Measurements from ENCODE around the gene ADRA2A. TPM values are rescaled to one million over a fixed set of nuclear protein-coding genes. Genes with fewer than 3 reads are reported as not detected.

The ADRA2A gene
- total and polyA plus RNA-seq, 2 donors = 0.09 to 0.80 TPM

DNA sequence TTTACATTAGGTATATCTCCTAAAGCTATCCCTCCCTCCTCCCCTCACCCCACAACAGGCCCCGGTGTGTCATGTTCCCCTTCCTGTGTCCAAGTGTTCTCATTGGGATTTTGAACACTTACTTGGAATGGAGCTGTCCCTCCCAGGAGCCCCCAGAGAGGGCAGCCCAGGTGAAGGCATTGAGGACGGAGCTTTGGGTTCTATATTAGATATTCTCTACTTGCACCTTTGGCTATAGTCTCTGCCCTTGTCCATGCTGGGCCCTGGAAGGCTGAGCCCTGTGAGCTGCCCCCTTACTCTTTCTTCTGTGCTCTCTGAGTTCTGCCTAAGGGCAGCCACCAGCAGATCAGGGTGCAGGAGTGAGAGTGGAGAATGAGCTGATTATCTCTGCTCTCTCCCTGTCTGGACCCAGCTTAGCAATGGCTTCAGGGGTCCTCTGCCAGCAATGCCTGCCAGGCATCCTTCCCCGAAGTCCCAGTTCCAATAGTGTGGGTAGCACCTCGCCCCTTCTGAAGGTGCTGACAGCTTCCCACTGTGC lies 11.2 kb downstream of the ADRA2A start:
- Histone ChIP-seq H3K4me3 (ENCODE audit: low read length in 2 of 2) (no peak overlapping the region), H3K9me3 (ENCODE audit: control insufficient read depth in 2 of 2, insufficient read depth in 1 of 2, low read length in 1 of 2) (peaks cover 1 to 9% of the 10 kb centered on the region in 2 donors), H3K4me1 (ENCODE audit: control insufficient read depth in 2 of 2, insufficient read depth in 2 of 2, low read length in 2 of 2) (no peaks in the 10 kb centered on the region), H3K27me3 (ENCODE audit: control insufficient read depth in 2 of 2, insufficient read depth in 1 of 2, low read length in 1 of 2) (peaks cover 0 to 11% of the 10 kb centered on the region in 2 donors), H3K36me3 (ENCODE audit: control insufficient read depth in 2 of 2, insufficient read depth in 2 of 2, low read length in 1 of 2) (no peaks in the 10 kb centered on the region), H3K27ac (ENCODE audit: low read depth in 1 of 2, low read length in 1 of 2) (no peak overlapping the region)
- 91% methylated on average over 4 of the region's 4 CpGs for WGBS
- DNase-seq (ENCODE audit: low read depth in 6 of 9, low spot score in 9 of 9) = no peak

DNA sequence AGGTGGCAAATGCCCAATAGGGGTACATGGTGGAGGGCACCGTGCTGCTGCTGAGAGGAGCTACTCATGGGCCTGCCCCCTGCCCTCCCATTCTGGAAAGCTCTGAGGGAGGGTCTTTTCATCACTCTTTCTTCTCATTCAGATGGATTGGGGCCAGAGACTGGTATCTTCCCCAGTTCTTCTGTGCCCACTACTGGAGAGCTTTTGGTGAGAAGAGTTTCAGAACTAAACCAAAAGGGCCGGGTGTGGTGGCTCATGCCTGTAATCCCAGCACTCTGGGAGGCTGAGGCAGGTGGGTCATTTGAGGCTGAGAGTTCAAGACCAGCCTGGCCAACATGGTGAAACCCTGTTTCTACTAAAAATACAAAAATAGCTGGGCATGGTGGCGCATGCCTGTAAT lies 12.5 kb downstream of the ADRA2A start:
- 95% methylated on average over 3 of the region's 3 CpGs for WGBS

DNA sequence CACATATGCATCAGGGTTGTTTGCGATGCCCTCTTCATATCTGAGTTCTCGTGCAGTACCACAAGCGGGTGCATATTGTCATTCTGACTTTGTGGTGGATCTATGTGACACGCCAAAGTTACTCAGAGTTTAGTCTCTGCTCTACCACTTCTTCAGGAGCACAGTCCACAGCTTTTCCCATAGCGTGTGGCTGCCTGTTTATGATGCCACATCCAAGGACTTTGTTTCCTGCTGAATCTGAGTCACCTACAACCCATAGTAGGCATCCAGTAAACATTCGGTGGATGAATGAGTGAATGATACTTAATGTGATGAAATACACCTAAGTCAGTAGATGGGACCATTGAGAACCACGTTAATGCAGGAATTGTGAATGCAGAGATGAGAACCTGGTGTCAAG lies 15.0 kb downstream of the ADRA2A start:
- H3K4me3 ChIP-seq (ENCODE audit: low read length in 2 of 2) = no peak overlapping the region
- no peaks in the 10 kb centered on the region for H3K9me3 ChIP-seq (ENCODE audit: control insufficient read depth in 2 of 2, insufficient read depth in 1 of 2, low read length in 1 of 2)
- DNase-seq (ENCODE audit: low read depth in 6 of 9, low spot score in 9 of 9) = no peak
- no peaks in the 10 kb centered on the region for H3K4me1 ChIP-seq (ENCODE audit: control insufficient read depth in 2 of 2, insufficient read depth in 2 of 2, low read length in 2 of 2)
- H3K36me3 ChIP-seq (ENCODE audit: control insufficient read depth in 2 of 2, insufficient read depth in 2 of 2, low read length in 1 of 2) = no peaks in the 10 kb centered on the region
- WGBS = 94% methylated on average over 7 of the region's 7 CpGs
- no peak overlapping the region for H3K27ac ChIP-seq (ENCODE audit: low read depth in 1 of 2, low read length in 1 of 2)
- H3K27me3 ChIP-seq (ENCODE audit: control insufficient read depth in 2 of 2, insufficient read depth in 1 of 2, low read length in 1 of 2) = peaks cover 0 to 4% of the 10 kb centered on the region in 2 donors

More for the DNA sequence above, 12.5 kb downstream of the ADRA2A start:
- H3K27ac ChIP-seq (ENCODE audit: low read depth in 1 of 2, low read length in 1 of 2) = no peak overlapping the region
- H3K27me3 ChIP-seq (ENCODE audit: control insufficient read depth in 2 of 2, insufficient read depth in 1 of 2, low read length in 1 of 2) = peaks cover 0 to 4% of the 10 kb centered on the region in 2 donors
- H3K36me3 ChIP-seq (ENCODE audit: control insufficient read depth in 2 of 2, insufficient read depth in 2 of 2, low read length in 1 of 2) = no peaks in the 10 kb centered on the region
- no peaks in the 10 kb centered on the region for H3K4me1 ChIP-seq (ENCODE audit: control insufficient read depth in 2 of 2, insufficient read depth in 2 of 2, low read length in 2 of 2)
- no peak for DNase-seq (ENCODE audit: low read depth in 6 of 9, low spot score in 9 of 9)
- no peak overlapping the region for H3K4me3 ChIP-seq (ENCODE audit: low read length in 2 of 2)
- peaks cover 1 to 9% of the 10 kb centered on the region in 2 donors for H3K9me3 ChIP-seq (ENCODE audit: control insufficient read depth in 2 of 2, insufficient read depth in 1 of 2, low read length in 1 of 2)

DNA sequence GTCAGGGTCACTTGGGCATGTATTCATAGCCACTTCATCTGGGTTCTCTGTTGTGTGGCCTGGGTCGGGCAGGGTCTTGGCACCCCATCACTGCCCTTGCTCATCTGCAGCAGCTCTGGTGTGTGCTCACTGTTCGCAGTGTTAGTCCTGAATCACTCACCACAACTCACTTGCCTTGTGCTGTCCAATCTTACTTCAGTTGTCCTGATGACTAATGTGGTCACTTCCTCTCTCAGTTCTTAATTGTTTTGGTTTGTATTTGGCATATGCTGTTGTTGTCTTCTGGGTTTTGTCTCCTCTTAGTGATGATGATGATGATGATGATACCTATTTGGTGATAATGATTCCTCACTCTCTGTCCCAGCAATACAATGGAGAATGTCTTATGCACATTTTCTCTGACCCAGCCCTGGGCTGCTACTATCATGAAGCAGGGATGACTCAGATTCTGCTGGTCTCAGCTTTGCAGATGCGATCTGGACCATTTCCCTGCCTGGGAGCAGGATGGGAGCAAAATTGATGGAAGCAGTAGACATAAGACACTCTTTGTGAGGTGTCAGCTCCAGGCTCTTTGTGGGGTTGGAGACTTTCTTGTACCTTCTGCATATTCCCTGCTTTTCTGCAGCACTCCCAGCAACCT lies 17.0 kb downstream of the ADRA2A start:
- Histone ChIP-seq H3K9me3 (ENCODE audit: control insufficient read depth in 2 of 2, insufficient read depth in 1 of 2, low read length in 1 of 2) (no peaks in the 10 kb centered on the region), H3K27me3 (ENCODE audit: control insufficient read depth in 2 of 2, insufficient read depth in 1 of 2, low read length in 1 of 2) (peaks cover 0 to 4% of the 10 kb centered on the region in 2 donors), H3K4me1 (ENCODE audit: control insufficient read depth in 2 of 2, insufficient read depth in 2 of 2, low read length in 2 of 2) (no peaks in the 10 kb centered on the region), H3K36me3 (ENCODE audit: control insufficient read depth in 2 of 2, insufficient read depth in 2 of 2, low read length in 1 of 2) (no peaks in the 10 kb centered on the region), H3K4me3 (ENCODE audit: low read length in 2 of 2) (no peak overlapping the region), H3K27ac (ENCODE audit: low read depth in 1 of 2, low read length in 1 of 2) (no peak overlapping the region)
- WGBS = 91% methylated on average over 3 of the region's 3 CpGs
- no peak for DNase-seq (ENCODE audit: low read depth in 6 of 9, low spot score in 9 of 9)

DNA sequence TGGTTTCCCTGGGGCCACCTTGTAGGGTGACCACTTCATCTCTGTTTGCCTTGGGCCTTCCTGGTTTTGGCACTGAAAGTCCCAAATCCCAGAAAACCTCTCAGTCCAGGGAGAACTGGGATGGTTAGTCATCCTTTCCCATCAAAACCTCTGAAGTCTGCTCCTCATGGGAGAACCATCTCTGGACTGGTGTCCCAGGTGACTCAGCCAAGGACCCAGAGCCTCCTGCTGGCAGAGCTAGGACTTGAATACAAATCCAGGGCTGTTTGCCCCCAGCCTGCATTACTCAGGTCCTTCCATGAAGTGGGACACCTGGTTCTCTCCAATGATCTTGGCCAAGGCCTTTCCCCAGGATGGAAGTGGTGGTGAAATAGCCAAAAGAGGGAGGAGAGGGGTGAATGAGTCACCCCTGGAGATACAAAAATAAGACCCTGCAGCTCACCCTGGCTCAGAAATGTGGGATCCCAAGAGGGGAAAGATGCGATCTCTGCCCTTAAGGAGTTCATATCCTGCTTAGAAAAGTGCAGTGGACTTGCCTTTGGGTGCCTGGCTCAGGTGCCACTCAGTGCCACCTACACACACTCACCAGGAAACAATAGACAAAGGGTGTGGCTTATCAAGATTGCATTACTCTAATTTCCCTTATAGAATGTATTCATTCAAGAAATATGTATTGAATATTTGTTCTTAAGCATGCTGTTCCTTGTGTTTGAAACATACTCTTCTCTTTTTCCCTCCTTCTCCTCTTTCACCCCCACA lies 22.0 kb downstream of the ADRA2A start:
- DNase-seq (ENCODE audit: low read depth in 6 of 9, low spot score in 9 of 9) = no peak
- H3K27ac ChIP-seq (ENCODE audit: low read depth in 1 of 2, low read length in 1 of 2) = no peak overlapping the region
- no peaks in the 10 kb centered on the region for H3K36me3 ChIP-seq (ENCODE audit: control insufficient read depth in 2 of 2, insufficient read depth in 2 of 2, low read length in 1 of 2)
- peaks cover 0 to 6% of the 10 kb centered on the region in 2 donors for H3K27me3 ChIP-seq (ENCODE audit: control insufficient read depth in 2 of 2, insufficient read depth in 1 of 2, low read length in 1 of 2)
- no peaks in the 10 kb centered on the region for H3K9me3 ChIP-seq (ENCODE audit: control insufficient read depth in 2 of 2, insufficient read depth in 1 of 2, low read length in 1 of 2)
- 98% methylated on average over 1 of the region's 1 CpG for WGBS
- H3K4me3 ChIP-seq (ENCODE audit: low read length in 2 of 2) = no peak overlapping the region
- no peaks in the 10 kb centered on the region for H3K4me1 ChIP-seq (ENCODE audit: control insufficient read depth in 2 of 2, insufficient read depth in 2 of 2, low read length in 2 of 2)

DNA sequence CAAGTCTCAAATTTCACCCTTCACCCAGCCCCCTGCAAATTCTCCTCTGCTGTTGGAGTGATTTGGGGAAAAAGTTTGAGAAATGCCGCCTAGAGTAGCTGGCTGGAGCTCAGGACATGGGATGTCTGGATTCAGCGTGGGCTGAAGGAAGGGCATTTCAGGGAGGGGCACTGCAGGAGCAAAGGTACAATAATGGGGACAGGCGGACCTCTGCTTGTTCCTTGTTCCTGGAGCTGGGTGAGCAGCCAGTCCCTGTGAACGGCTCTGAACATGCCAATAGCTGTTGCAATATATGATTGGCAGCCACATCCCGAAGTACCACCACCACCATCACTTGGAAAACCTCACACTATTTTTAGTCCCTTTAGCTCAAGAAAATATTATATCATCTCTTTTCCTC lies 23.4 kb downstream of the ADRA2A start:
- Histone ChIP-seq H3K27ac (ENCODE audit: low read depth in 1 of 2, low read length in 1 of 2) (no peak overlapping the region), H3K36me3 (ENCODE audit: control insufficient read depth in 2 of 2, insufficient read depth in 2 of 2, low read length in 1 of 2) (no peaks in the 10 kb centered on the region), H3K4me3 (ENCODE audit: low read length in 2 of 2) (no peak overlapping the region), H3K27me3 (ENCODE audit: control insufficient read depth in 2 of 2, insufficient read depth in 1 of 2, low read length in 1 of 2) (peaks cover 0 to 6% of the 10 kb centered on the region in 2 donors), H3K4me1 (ENCODE audit: control insufficient read depth in 2 of 2, insufficient read depth in 2 of 2, low read length in 2 of 2) (no peaks in the 10 kb centered on the region), H3K9me3 (ENCODE audit: control insufficient read depth in 2 of 2, insufficient read depth in 1 of 2, low read length in 1 of 2) (no peaks in the 10 kb centered on the region)
- 85% methylated on average over 5 of the region's 5 CpGs for WGBS
- no peak for DNase-seq (ENCODE audit: low read depth in 6 of 9, low spot score in 9 of 9)

DNA sequence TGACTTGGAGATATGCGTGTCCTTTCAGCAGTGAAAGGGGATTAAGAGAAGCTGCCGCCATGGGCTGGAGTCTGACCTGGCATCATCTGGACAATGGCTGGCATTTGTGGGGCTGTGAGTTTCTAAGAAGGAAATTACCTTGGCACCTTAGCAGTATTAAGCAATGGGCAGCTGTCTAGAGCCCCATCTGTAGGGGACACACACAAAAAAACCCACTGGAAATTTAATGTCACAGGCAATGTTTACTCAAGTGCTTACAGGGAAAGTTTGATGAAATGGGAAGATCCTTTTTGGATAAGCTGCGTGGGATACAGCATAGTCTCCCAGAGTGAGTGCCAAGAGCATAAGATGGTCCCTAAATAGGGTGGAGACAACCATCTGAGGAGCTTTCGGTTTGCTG lies 25.0 kb downstream of the ADRA2A start:
- peaks cover 0 to 6% of the 10 kb centered on the region in 2 donors for H3K27me3 ChIP-seq (ENCODE audit: control insufficient read depth in 2 of 2, insufficient read depth in 1 of 2, low read length in 1 of 2)
- DNase-seq (ENCODE audit: low read depth in 6 of 9, low spot score in 9 of 9) = no peak
- no peaks in the 10 kb centered on the region for H3K36me3 ChIP-seq (ENCODE audit: control insufficient read depth in 2 of 2, insufficient read depth in 2 of 2, low read length in 1 of 2)
- H3K4me3 ChIP-seq (ENCODE audit: low read length in 2 of 2) = no peak overlapping the region
- WGBS = 97% methylated on average over 4 of the region's 4 CpGs
- H3K27ac ChIP-seq (ENCODE audit: low read depth in 1 of 2, low read length in 1 of 2) = no peak overlapping the region
- no peaks in the 10 kb centered on the region for H3K4me1 ChIP-seq (ENCODE audit: control insufficient read depth in 2 of 2, insufficient read depth in 2 of 2, low read length in 2 of 2)
- no peaks in the 10 kb centered on the region for H3K9me3 ChIP-seq (ENCODE audit: control insufficient read depth in 2 of 2, insufficient read depth in 1 of 2, low read length in 1 of 2)

DNA sequence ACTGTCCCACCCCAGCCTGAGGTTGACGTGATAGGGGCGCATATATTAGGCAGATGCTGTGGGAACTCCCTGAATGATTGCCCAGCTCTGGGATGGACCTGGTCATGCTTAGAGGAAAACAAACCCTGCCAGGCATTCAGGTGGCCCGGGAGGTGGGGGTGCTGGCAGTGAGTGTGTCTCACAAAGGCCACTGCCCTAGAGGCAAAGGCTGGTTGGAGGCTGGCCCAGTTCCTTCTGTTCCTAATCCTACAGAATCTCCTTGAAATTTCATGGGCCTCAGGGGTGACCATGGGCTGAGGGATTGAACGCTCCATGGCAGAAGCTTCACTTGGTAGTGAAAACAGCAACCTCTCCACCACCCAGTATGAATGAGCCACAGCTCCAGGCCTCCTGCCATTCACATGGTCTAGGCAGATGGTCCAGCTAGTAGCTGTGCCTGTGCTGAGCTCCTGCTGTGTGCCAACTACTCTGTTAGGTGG lies 25.6 kb downstream of the ADRA2A start:
- DNase-seq (ENCODE audit: low read depth in 6 of 9, low spot score in 9 of 9) = no peak
- Histone ChIP-seq H3K36me3 (ENCODE audit: control insufficient read depth in 2 of 2, insufficient read depth in 2 of 2, low read length in 1 of 2) (no peaks in the 10 kb centered on the region), H3K27ac (ENCODE audit: low read depth in 1 of 2, low read length in 1 of 2) (no peak overlapping the region), H3K4me1 (ENCODE audit: control insufficient read depth in 2 of 2, insufficient read depth in 2 of 2, low read length in 2 of 2) (no peaks in the 10 kb centered on the region), H3K27me3 (ENCODE audit: control insufficient read depth in 2 of 2, insufficient read depth in 1 of 2, low read length in 1 of 2) (peaks cover 0 to 6% of the 10 kb centered on the region in 2 donors), H3K4me3 (ENCODE audit: low read length in 2 of 2) (no peak overlapping the region), H3K9me3 (ENCODE audit: control insufficient read depth in 2 of 2, insufficient read depth in 1 of 2, low read length in 1 of 2) (no peaks in the 10 kb centered on the region)
- 98% methylated on average over 4 of the region's 4 CpGs for WGBS

DNA sequence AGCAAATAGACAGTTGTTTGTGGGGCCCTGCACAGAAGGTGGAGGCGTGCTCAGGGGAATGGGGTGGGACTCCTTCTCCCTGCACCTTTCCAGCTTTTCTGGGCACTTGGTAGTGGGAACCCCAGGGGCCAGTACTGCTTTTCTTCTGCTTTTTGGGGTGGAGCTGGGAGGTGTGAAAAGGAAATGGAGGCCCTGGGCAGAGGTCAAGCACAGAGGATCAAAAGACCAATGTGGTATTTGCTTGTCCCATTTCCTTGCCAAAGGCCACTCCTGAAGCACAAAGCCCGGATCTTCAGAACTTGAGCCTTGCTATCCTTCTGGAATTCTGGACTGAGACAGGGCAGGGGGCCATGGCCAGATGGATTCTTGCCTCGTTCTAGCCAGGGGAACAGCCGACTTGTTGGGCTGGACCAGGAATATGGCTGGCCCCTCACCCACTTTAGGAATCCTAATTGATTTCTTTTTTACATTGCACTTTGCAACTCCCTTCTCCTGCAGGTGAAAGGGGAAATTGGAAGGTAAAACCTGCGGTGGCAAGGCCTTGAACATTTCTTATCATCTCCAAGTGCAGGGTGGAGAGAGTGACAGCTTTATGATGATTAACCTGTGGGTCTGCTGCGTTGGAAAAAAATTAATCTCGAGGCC lies 26.5 kb downstream of the ADRA2A start:
- no peaks in the 10 kb centered on the region for H3K36me3 ChIP-seq (ENCODE audit: control insufficient read depth in 2 of 2, insufficient read depth in 2 of 2, low read length in 1 of 2)
- no peak overlapping the region for H3K27ac ChIP-seq (ENCODE audit: low read depth in 1 of 2, low read length in 1 of 2)

More for the DNA sequence above, 26.5 kb downstream of the ADRA2A start:
- no peaks in the 10 kb centered on the region for H3K9me3 ChIP-seq (ENCODE audit: control insufficient read depth in 2 of 2, insufficient read depth in 1 of 2, low read length in 1 of 2)
- peaks cover 0 to 6% of the 10 kb centered on the region in 2 donors for H3K27me3 ChIP-seq (ENCODE audit: control insufficient read depth in 2 of 2, insufficient read depth in 1 of 2, low read length in 1 of 2)
- no peak for DNase-seq (ENCODE audit: low read depth in 6 of 9, low spot score in 9 of 9)
- 89% methylated on average over 7 of the region's 7 CpGs for WGBS
- no peaks in the 10 kb centered on the region for H3K4me1 ChIP-seq (ENCODE audit: control insufficient read depth in 2 of 2, insufficient read depth in 2 of 2, low read length in 2 of 2)
- no peak overlapping the region for H3K4me3 ChIP-seq (ENCODE audit: low read length in 2 of 2)
